NCI-H774 (cell line): ENCODE measurements around the gene SMG1.
"Not testable (repeated sequence)": the region's sequence is repeated elsewhere in the genome, so short reads cannot be mapped to it uniquely, and the experiment has no call there.

ENCODE experiments used
- DNase-seq: peaks from one replicate; lab custom pipeline; 2025; lab: John Stamatoyannopoulos, UW

The SMG1 gene

GRCh38 chr16:18925986-18926865 is at the start of gene SMG1:
TSS of gene SMG1 (minus strand) at chr16:18926408. CDS start at chr16:18926041, 367 bp downstream.
- DNase-seq, result peak; percentile 95

DNA sequence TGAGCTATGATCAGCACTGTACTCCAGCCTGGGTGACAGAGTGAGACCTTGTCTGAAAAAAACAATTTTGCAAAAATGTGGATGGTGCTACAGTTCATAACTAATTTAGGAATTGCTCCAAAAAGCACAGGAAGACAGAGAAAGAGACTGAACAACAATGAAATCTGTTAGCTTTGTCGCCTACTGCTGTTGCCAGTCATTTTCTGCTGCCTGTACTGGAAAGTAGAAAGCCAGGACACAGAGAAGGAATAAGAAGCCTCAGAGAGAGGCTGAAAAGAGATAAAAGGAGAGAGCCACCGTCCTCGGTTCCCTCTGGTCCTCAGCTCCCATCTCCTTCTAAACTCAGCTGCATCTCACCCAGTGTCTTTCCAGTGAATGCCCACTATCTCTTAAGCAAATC is 48.9 kb upstream of the SMG1 start:
- DNase-seq, result no peak

- no peak for DNase-seq
Measured at GRCh38 chr16:18969855-18970240, 43.6 kb upstream of the SMG1 start.

GRCh38 chr16:18969050-18969854 is 43.0 kb upstream of the SMG1 start:
- DNase-seq, result peak; percentile 78

DNA sequence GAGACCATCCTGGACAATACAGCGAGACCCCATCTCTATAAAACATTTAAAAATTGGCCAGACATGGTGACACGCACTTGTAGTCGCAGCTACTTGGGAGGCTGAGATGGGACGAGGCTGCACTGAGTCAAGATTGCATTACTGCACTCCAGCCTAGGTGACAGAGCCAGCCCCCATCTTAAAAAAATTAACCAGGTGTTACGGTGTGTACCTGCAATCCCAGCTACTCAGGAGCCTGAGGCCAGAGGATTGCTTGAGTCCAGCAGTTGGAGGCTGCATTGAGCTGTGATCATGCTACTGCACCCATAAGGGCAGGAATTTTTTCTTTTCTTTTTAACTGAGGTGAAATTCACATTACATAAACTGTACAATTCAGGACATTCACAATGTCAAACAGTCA is 40.6 kb upstream of the SMG1 start:
- DNase-seq, result no peak

DNA sequence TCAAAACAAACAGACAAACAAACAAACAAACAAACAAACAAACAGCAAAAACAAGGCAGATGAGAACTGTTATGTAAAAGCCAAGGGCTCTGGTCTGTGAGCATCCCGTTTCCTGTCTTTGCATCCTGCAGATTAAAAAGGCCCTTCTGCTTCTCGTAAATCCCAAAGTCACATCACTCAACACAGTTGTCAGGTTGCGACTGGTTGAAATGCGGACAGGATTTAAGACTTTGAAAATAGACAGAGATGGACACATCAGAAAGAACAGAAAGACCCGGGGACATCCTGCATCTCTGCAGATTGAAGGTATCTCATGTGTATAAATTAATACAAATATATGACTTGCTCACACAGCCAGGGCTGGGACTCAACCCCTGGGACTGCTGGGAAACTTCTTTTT is 39.3 kb upstream of the SMG1 start:
- DNase-seq, result no peak

DNA sequence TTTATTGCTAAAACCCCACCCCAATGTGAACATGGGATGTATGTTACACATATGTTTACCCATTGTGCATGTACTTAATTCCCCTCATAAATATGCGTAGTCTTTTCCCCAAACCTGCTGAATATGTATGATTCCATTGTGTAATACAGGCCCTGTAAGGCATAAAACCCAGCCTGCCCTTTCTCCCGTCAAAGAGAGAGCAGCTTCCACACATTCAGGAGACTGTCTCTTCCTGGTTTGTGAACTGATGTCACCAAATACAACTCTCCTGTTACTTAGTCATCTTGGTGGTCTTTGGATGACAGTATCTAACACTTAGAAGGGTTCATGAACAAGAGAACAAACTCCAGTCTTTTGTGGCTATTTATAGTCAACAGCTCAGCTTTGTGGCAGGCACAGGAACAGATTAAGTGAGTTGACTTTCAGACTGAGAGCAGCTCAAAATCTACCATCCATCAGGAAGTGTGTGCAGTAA is 32.9 kb upstream of the SMG1 start:
- DNase-seq, result no peak

DNA sequence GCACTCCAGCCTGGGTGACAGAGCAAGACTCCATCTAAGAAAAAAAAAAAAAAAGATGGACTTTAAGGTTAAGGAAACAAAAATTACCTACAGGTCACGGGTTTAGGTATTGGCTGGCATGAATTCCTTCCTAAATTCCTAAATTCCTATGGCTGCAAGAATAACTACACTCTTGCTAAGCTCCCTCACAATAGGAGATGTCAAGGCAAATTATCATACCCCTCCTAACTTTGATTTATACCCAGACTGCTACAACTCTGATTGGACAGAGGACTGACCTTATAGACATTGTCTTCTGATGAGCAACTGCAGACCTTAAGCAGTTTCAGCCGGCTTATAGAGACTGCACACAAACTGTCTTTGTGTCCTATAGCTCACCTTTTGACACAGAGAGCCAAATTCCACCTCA is 32.4 kb upstream of the SMG1 start:
- no peak for DNase-seq

GRCh38 chr16:18956658-18957241 is 30.5 kb upstream of the SMG1 start:
- not testable (repeated sequence) for DNase-seq

DNA sequence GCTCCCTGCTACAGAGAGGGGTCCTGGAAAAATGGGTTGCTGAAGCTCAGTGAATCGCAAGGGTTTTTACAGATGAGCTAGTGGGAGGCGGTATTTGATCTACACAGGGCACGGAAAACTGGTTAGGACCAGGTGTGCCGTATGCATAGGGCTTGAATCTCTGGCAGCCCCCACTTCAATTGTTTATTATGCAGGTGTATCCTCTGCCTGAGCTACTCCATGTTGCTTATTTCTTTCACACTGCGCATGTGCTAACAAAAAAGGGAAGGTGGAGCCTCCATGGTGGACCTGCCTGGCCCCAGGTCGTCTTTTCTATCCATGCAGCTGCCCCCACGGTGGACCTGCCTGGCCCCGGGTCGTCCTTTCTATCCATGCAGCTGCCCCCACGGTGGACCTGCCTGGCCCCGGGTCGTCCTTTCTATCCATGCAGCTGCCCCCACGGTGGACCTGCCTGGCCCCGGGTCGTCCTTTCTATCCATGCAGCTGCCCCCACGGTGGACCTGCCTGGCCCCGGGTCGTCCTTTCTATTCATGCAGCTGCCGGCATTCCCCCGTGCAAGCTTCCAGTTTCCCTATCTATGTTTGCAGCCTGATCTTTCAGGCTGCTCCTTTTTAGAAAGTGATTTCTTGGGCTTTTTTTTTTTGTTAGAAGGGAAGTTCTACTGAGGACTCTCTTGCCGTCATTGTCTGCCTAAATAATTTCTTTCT is 29.8 kb upstream of the SMG1 start:
- DNase-seq, result peak; percentile 76

DNA sequence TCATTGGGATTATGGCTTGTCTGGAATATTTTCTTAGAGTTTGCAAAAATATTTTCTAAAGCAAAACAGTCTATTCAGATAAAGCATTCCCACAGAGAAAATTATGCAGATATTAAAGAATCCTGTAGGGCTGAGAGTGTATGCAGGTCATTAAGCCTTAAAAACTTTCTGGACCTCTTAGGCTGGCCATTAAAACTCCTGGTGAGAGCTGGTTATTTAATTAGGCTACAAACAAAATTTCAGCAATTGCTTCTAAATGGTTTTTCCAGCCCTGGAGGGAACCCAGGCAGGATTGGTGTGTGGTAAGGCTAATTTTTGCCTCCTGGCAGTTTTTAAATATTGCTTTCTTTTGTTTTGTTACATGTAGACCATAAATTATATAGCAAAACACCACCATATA is 27.3 kb upstream of the SMG1 start:
- DNase-seq, result no peak

DNA sequence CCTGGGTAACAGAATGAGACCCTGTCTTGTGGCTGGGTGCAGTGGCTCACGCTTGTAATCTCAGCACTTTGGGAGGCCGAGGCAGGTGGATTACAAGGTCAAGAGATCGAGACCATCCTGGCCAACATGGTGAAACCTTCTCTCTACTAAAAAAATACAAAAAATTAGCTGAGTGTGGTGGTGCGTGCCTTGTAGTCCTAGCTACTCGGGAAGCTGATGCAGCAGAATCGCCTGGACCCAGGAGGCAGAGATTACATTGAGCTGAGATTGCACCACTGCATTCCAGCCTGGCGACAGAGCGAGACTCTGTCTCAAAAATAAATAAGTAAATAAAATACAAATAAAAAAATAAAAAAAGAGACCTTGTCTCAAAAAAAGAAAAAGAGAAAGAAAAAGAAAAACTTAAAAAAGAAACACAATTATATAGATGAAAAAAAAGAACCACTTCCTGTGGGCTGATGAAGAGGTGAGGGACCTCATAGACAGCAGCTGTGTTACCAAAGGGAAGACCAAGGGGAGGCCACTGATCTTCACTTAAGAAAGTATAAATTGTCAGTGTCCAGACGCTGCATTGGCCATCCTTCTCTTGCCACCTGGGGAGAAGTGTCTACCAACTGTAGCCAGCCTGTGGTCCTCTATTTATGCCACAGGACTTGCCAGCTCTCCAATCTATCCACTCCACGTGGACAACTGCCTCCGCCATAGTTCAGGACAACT is 24.4 kb upstream of the SMG1 start:
- no peak for DNase-seq

DNA sequence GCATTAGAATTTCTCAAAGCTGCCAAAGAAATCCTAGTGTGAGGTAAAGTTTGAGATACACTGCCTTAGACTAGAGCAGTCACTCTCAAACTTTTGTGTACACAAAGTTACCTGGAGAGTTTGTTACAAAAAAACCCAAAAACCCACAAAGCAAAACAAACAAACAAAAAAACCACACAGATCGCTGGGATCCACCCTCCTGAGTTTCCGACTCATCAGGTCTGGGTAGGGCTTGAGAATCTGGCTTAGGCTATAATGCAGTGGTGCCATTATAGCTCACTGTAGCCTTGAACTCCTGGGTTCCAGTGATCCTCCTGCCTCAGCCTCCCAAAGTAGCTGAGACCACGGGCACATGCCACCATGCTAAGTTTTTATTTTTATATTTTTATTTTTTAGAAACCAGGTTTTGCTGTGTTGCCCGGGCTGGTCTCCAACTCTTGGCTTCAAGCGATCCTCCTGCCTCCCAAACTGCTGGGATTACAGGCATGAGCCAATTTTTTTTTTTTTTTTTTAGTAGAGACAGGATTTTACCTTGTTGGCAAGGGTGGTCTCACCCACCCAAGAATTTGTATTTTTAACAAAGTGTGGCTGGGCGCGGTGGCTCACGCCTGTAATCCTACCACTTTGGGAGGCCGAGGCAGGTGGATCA is 22.3 kb upstream of the SMG1 start:
- DNase-seq, result no peak

DNA sequence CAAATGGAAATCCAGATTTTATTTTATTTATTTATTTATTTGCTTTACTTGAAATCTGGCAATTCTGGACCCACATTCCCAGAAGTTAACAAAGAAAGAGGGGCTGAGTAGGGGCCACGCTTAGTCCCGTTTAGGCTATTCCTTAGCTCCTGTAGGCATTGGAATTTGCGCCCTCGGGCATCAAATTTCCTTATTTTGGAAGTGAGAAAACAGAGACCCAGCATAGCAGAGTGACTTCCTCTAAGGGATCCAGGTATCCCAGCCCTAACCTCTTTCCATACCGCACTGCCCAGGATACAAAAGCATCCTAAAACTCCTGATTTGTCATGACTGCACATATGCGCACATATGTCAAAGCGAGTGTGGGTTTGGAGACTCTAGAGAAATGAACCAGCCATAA is 19.0 kb upstream of the SMG1 start:
- DNase-seq, result no peak

DNA sequence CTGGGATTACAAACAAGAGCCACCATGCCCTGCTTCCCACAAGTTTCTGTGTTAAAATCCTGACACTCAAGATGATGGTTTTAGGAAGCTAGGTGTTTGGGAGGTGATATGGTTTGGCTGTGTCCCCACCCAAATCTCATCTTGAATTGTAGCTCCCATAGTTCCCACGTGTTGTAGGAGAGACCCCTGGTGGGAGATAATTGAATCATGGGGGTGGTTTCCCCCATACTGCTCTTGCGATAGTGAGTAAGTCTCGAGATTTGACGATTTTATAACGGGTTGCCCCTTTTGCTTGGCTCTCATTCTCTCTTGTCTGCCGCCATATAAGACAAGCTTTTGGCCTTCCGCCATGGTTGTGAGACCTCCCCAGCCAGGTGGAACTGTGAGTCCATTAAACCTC is 17.2 kb upstream of the SMG1 start:
- no peak for DNase-seq

GRCh38 chr16:18942061-18942460 is 15.9 kb upstream of the SMG1 start:
- no peak for DNase-seq

GRCh38 chr16:18941471-18941870 is 15.3 kb upstream of the SMG1 start:
- DNase-seq, result no peak

GRCh38 chr16:18938986-18939385 is 12.8 kb upstream of the SMG1 start:
- DNase-seq, result no peak

GRCh38 chr16:18937390-18937789 is 11.2 kb upstream of the SMG1 start:
- no peak for DNase-seq

GRCh38 chr16:18936727-18937340 is 10.6 kb upstream of the SMG1 start:
- no peak for DNase-seq
